ENCODE measurements around the gene PRKCE. TPM values are rescaled to one million over a fixed set of nuclear protein-coding genes. Genes with fewer than 3 reads are reported as not detected.

Gene PRKCE
- total and polyA plus RNA-seq, 2 of the 8 experiments (the other 6 are each of a cell fraction or from before 2014, with no cell fraction given) = 0.54 to 2.1 TPM

GRCh38 chr2:46145840-46146239 lies 494.4 kb downstream of the PRKCE start (continued):
- no peak for TF ChIP-seq CHD7 (IDR thresholded peaks at IDR 0.05; ENCODE audit: insufficient replicate concordance, low read length)
- TF ChIP-seq HDAC6 (IDR thresholded peaks at IDR 0.05; ENCODE audit: low read depth, low read length) = no peak
- no peak for TF ChIP-seq BCL11A (IDR thresholded peaks at IDR 0.05; ENCODE audit: low read depth in 2 of 2, low read length in 2 of 2)
